Psoas muscle (tissue), 8 donors: Measurements from ENCODE around the gene LPIN1. TPM values are rescaled to one million over a fixed set of nuclear protein-coding genes. Genes with fewer than 3 reads are reported as not detected.

Experiments used
- ATAC-seq, 4 donors: fragments of 200-7000 bp; cut with Tn5 transposase; one replicate each; pipeline ENCODE4 v1.9.1; 2020; ENCODE audit warnings: moderate library complexity in 3 of 4, mild to moderate bottlenecking in 2 of 4
- DNase-seq, 2 donors: peaks; one replicate each; pipeline ENCODE4 v3.0.0-alpha.2; 2020
- H3K27ac ChIP-seq: fragments of 200-600 bp; one replicate; pipeline ENCODE4 v1.8.0; 2022
- H3K27me3 ChIP-seq, 3 donors: fragments of 200-600 bp in 1 of 3; one replicate each; pipeline versions ENCODE4 v1.6.1 to v1.8.0; 2013 to 2022; ENCODE audit warnings: low read length in 2 of 3, mild to moderate bottlenecking in 2 of 3, moderate library complexity in 1 of 3; ENCODE audit not compliant: insufficient read depth in 3 of 3
- H3K36me3 ChIP-seq, 2 donors: fragments of 200-600 bp in 1 of 2; one replicate each; pipeline versions ENCODE4 v1.6.1 to v1.8.0; 2013 to 2022; ENCODE audit warnings: low read depth in 1 of 2, mild to moderate bottlenecking in 1 of 2, moderate library complexity in 1 of 2; ENCODE audit not compliant: insufficient read depth in 1 of 2
- H3K4me1 ChIP-seq: fragments of 200-600 bp; one replicate; pipeline ENCODE4 v1.8.0; 2022
- H3K4me3 ChIP-seq: fragments of 200-600 bp; one replicate; pipeline ENCODE4 v1.8.0; 2022; ENCODE audit warnings: mild to moderate bottlenecking
- H3K9me3 ChIP-seq: fragments of 200-600 bp; one replicate; pipeline ENCODE4 v1.8.0; 2022
- CTCF ChIP-seq: fragments of 200-600 bp; IDR thresholded peaks from one replicate; pipeline ENCODE4 v1.8.0; 2022; ENCODE audit warnings: antibody characterized with exemption
- WGBS, 3 donors: extraction: QIAGEN DNeasy Blood & Tissue Kit; methylation state at CpG; one replicate each; pipeline versions ENCODE4 v1.1.6 to v1.1.7; 2013; 5-methylcytosine and 5-hydroxymethylcytosine counted together
- intact Hi-C, 2 donors: fragments of 100-400 bp; cut with DNase I; formaldehyde crosslinking; loops; one replicate each; pipeline versions ENCODE4 v1.11.0 to v1.14.2; 2022
- polyA plus RNA-seq, 3 donors: library from polyadenylated mRNA; stranded (reverse); fragments of 200-250 nt; gene quantifications; one replicate each; pipeline ENCODE4 v1.2.3, GENCODE V29; 2013
- total RNA-seq, 4 donors: library from RNA; stranded (reverse); fragmentation: NEBNext Ultra II Directional in 2 of 4; extraction: Animal tissue kit (Norgen Biotek cat#: 25700) in 2 of 4; gene quantifications; one replicate each; pipeline versions ENCODE4 v1.2.1 to v1.2.4, GENCODE V29; 2021 to 2023
- donor health status: healthy with polysubstance abuse.
- donor health status: DM: no; HTN: no; CAD: no; lungs with moderate emphysema.
- donor health status: Bipolar disorder and iron deficiency.
- donor health status: healthy.
- donor health status: DM: yes; HTN: yes; CAD: no.
- donor health status: DM: no; HTN: no; CAD: no.
- donor health status: DM: no; HTN: no; CAD: no.
- donor health status: DM: yes; HTN: yes; CAD: no.

Gene LPIN1
- total and polyA plus RNA-seq, 7 donors, result 82.0 to 382 (median 146) TPM

DNA sequence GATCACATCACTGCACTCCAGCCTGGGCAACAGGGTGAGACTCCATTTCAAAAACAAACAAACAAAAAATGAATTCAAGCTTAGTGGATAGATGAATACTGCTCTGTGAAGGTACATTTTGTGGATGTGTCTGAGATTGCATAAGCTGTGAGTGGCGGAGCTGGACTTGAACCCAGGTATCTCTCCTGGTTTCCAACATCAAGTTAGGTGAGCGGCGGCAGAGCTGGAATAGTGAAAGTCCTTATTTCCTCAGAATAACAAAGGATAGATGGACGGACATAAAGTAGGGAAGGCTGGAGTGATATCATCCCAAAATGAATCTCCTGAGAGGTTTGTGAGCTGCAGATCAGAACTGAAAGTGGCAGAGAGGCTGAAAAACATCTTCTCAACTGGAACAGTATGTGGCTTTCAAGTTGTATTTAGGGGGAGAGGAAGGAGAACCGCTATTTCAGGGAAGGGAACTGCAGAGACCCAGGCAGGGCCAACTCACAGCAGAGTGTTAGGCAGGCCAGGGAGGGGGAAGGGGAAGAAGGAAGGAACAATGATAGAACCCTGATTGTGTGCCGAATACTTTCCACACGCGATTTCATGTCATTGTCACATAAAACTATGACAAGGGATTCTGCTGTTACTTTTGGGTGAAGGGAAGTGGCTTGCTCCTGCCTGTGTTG lies 106.2 kb downstream of the LPIN1 start:
- DNase-seq (no peak), ATAC-seq (no peak)
- peaks cover 0 to 6% (median 0%) of the 10 kb centered on the region in 3 donors for H3K27me3 ChIP-seq
- no peaks in the 10 kb centered on the region for H3K4me1 ChIP-seq
- intact Hi-C loops, result no loop called here
- no peaks in the 10 kb centered on the region for H3K9me3 ChIP-seq
- WGBS, 3 donors, result 79 to 83% (median 81%) methylated on average over 8 of the region's 8 CpGs
- no peak overlapping the region for H3K4me3 ChIP-seq
- H3K27ac ChIP-seq, result no peak overlapping the region
- H3K36me3 ChIP-seq, result no peaks in the 10 kb centered on the region
- TF ChIP-seq CTCF, result no peak

DNA sequence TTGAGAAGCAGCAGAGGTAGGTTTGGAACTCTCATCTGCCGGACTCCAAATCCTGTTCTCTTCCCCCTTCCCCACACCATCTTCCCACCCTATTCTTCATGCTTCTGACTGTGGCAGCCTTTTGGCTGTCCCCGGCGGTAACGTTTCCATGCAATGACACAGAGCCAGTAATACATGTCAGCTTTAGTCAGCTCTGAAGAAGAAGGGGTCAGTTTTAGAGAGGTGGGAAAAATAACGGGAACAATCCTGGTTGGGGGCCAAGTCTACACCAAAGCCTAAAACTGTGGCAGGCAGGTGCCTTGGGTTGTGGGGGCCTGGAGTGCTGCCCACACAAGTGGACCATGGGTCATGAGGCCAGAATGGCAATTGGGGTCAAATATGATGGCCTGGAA lies 106.8 kb downstream of the LPIN1 start:
- no peak for DNase-seq
- WGBS, 3 donors, result 55 to 69% (median 66%) methylated on average over 5 of the region's 5 CpGs
- H3K27ac ChIP-seq, result no peak overlapping the region
- no peak overlapping the region for H3K4me3 ChIP-seq
- no peak for ATAC-seq
- H3K4me1 ChIP-seq, result no peaks in the 10 kb centered on the region
- TF ChIP-seq CTCF, result no peak
- no peaks in the 10 kb centered on the region for H3K9me3 ChIP-seq
- peaks cover 0 to 6% (median 0%) of the 10 kb centered on the region in 3 donors for H3K27me3 ChIP-seq
- no peaks in the 10 kb centered on the region for H3K36me3 ChIP-seq
- intact Hi-C loops, result no loop called here

- Histone ChIP-seq H3K4me1 (no peaks in the 10 kb centered on the region), H3K4me3 (no peak overlapping the region), H3K27me3 (peaks cover 0 to 1% (median 0%) of the 10 kb centered on the region in 3 donors), H3K27ac (no peak overlapping the region), H3K9me3 (no peaks in the 10 kb centered on the region), H3K36me3 (no peaks in the 10 kb centered on the region)
- no peak for ATAC-seq
- intact Hi-C loops, result no loop called here
- no peak for TF ChIP-seq CTCF
- WGBS, 3 donors, result 43 to 52% (median 46%) methylated on average over 9 to 10 of the region's 10 CpGs
- DNase-seq, result no peak
Measured at GRCh38 chr2:11855064-11855760, 108.8 kb downstream of the LPIN1 start.

DNA sequence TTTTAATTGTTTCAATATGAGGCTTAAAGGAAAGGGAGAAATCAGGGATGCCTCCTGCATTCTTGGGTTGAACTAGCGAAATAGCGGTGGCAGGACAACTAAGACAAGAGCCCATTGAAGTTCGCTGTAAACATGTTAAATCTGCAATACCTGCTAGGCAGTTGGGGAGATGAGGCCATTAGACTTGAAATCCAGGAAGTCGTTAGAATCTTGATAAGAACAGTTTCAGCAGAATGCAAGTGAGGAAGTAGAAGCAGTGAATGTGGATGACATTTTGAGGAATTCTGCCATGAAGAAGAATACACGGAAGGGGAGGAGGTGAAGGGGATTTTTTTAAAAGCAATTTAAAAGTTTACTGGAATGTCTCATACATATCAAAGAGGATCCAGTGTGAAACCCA lies 109.7 kb downstream of the LPIN1 start:
- ATAC-seq, result no peak
- no peaks in the 10 kb centered on the region for H3K4me1 ChIP-seq
- no peak overlapping the region for H3K27ac ChIP-seq
- no peak for DNase-seq
- no peaks in the 10 kb centered on the region for H3K9me3 ChIP-seq
- intact Hi-C loops, result no loop called here
- no peak for TF ChIP-seq CTCF
- no peaks in the 10 kb centered on the region for H3K27me3 ChIP-seq
- no peaks in the 10 kb centered on the region for H3K36me3 ChIP-seq
- WGBS, 3 donors, result 73 to 84% (median 77%) methylated on average over 5 of the region's 5 CpGs
- no peak overlapping the region for H3K4me3 ChIP-seq
